ENCODE measurements around the gene GPR4.
A peak's percentile ranks its signal among the peaks of the same experiment; 100 is the strongest.

GPR4 gene

GRCh38 chr19:45587873-45588272 lies 14.1 kb downstream of the GPR4 start:
- DNase-seq = no peak

DNA sequence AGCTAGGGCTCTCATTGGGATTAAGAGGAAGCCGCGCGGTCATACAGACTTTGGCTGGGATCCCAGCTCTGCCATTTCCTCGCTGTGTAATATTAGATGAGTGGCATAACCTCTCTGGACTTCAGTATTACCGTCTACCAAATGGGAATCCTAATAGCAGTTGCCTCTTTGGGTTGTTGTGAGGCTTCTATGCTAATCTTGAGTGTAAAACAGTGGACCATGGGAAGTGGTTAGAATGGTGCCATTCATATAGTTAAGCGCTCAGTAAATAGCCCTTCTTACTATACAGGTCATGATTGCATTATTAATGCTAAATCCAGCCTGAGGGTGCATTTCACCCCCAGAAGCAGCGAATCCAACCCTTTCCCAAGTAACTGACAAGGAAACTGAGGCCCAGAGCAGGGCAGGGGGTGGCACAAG lies 16.8 kb downstream of the GPR4 start:
- DNase-seq = no peak

GRCh38 chr19:45584332-45585157 lies 17.5 kb downstream of the GPR4 start, which contains the start of gene OPA3:
OPA3 (minus strand) TSS chr19:45584802; CDS start chr19:45584764, 38 bp downstream.
- DNase-seq = peak; percentile 100

DNA sequence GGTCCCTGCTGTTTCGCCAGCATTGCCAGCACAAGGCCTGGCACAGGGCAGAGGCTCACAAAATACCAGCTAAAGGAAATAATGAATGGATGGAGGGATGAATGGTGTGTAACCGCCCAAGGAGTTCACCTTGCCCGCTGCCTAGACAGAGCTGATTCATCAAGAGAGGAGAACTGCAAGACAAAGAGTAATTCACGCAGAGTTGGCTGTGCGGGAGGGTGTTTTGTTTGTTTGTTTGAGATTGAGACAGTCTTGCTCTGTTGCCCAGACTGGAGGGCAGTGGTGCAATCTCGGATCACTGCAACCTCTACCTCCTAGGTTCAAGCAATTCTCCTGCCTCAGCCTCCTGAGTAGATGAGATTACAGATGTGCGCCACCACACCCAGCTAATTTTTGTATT lies 20.4 kb downstream of the GPR4 start:
- no peak for DNase-seq

DNA sequence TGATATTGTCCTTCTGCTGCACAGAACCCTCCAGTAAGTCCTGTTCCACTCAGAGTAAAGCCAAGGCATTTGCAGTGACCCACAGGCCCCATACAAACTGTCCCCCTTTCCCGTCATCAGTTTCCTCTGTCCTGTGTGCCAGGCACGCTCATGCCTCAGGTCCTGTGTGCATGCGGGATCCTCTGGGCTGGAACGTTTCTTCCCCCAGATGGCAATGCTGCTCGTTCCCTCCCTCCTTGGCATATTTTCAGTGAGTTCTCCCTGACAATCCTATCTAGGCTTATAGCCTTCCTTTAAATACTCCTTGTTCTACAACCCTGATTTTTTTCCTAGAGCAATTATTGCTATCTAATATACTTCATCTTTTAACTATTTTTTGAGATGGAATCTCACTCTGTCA lies 23.2 kb downstream of the GPR4 start:
- DNase-seq = no peak

GRCh38 chr19:45577111-45577905 lies 24.7 kb downstream of the GPR4 start:
- DNase-seq = no peak

DNA sequence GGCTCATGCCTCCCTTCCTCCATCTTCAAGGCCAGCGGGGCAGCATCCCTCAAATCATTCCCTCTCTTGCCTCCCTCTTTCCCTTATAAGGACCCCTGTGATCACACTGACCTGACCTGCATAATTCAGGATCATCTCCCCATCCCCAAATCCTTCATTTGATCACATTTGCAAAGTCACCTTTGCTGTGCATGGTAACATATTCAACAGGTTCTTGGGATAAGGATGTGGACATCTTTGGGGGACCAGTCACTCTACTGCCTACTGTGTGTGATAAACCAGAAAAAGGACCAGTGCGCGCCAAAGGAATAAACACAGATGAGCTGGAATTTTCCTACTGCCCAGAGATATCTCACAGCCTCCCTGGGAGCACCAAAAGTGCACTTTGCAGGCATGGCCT lies 25.3 kb downstream of the GPR4 start:
- no peak for DNase-seq

DNA sequence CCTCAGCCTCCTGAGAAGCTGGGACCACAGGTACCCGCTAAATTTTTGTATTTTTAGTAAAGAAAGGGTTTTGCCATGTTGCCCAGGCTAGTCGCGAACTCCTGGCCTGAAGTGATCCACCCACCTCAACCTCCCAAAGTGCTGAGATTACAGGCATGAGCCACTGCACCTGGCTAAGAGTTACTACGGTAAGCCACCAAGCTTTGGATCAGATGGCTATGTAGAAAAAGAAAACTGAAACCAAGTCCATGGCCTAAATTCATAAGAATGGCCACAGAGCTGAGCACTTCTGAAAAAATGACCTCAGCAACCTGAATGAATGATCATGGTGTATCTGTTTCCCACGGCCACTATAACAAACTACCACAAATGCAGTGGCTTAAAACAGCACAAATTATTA lies 26.8 kb downstream of the GPR4 start:
- no peak for DNase-seq

DNA sequence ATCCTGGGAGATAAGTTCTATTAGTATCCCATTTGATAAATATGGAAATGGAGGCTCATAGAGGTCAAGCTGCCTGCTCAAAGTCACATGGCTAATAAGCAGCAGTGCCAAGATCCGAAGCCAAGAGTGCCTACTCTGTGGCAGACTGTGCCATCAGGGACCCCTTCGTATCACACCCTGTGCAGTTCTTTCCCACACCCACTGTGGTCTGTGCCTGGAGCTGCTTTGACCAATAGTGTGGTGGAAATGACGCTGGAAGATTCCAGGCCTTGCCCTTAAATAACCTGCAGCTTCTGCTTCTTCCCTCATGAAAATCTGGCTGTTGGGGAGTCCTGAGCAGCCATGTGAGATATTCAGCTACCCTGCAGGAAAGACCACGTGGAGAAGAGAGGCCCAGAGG lies 27.5 kb downstream of the GPR4 start:
- no peak for DNase-seq

GRCh38 chr19:45571457-45572220 lies 30.4 kb downstream of the GPR4 start:
- no peak for DNase-seq

DNA sequence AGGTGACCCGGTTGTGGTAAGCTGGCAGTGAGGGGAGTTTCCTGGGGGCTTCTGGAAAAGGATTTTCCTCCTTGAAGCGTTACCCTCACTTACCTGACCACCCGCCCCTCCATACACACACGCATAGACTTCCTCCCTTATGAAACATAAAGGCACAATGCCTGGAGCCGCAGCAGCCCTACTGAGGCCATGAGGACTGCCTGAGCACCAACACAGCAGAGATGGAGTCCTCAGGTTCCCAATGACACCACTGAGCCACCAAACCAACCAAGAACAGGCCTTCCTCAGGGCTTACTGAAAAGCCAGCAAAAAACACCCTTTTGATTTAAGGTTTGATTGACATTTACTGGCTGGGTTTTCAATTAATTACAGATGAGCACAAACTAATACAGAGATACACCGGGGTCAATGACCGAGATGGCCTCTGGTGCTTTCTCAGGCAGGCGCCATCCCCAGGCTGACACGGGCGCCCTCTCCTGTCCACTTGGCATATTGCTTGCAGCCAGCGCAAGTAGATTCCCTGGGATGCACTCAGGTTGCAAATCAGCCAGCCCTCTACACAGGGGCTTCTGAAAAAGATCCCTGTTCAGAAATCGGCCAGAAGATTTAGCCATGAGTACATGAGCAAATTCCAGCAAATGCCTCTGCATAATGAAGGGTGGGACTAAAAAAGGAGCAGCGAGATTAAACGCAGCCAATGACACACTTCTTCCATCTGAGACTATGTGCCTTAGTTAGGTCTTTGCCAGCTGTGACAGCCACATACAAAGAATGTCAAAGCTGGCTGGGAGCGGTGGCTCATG lies 32.2 kb downstream of the GPR4 start:
- peak; percentile 41 to 46 for DNase-seq

GRCh38 chr19:45568732-45569131 lies 33.3 kb downstream of the GPR4 start:
- no peak for DNase-seq

DNA sequence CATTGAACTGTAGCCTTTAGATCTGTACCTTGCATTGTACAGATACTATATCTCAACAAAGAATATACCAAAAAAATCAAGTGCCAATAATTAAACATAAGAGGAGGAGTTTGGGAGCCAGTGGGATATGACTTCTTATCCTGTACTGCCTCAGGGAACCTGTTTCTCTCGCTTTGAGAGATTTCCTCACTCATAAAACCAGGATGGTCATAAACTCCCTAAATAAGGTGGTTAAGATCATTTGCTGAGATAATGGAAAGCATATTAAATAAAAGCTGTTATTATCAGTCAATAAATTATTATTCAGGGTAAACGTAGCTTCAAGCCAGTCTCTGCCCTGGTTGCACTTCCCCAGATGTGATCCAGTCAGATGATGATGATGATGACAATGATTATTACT lies 34.4 kb downstream of the GPR4 start:
- DNase-seq = no peak

DNA sequence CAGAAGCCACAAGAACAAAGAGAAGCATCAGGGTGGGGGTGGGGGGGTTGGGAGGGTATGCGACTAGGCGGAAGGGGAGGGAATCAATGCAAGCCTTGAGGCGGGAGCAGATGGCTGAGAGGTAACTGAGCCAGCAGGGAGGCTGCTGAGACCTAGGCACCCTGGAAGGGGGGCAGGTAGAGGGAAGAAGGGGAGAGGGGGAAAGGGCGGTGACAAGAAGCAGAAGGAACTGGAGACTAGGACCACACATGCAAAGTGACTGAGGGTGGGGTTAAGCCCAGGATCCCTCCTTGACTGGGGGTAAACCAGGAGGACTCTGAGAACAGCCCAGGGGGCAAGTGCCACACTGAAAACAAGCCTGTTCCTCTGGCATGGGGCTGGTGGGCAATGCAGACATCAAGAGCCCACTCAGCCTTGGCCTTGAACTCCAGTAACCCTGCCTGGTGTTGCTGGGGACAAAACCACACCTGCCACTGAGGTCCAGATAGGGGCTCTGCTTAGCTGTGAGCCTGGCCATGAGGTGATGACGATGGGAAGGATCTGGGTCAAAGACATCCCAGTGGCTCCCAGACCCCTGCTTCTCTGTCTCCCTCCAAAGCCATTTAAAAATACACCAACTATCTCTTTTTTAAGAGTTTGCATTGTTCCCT lies 37.8 kb downstream of the GPR4 start:
- DNase-seq = no peak

DNA sequence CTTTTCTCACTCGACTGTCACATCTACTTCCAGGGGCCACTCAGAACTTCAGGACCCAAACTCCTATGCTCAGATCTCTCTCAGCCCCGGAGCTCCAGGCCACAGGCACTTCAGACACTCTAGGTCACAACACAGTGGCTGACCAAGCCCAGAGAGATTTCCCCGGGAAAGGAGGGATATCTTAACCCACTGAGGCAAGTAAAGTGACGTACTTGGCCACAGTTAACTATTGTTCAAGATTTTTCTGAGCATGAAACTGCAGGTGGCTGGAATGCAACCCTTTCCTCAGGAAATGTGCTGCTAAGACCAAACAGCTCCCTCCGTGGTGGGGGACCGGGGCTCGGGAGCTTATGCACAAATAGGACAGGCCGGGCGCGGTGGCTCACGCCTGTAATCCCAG lies 41.3 kb downstream of the GPR4 start:
- no peak for DNase-seq

- DNase-seq = no peak
Measured at GRCh38 chr19:45560038-45560437, 42.0 kb downstream of the GPR4 start.

DNA sequence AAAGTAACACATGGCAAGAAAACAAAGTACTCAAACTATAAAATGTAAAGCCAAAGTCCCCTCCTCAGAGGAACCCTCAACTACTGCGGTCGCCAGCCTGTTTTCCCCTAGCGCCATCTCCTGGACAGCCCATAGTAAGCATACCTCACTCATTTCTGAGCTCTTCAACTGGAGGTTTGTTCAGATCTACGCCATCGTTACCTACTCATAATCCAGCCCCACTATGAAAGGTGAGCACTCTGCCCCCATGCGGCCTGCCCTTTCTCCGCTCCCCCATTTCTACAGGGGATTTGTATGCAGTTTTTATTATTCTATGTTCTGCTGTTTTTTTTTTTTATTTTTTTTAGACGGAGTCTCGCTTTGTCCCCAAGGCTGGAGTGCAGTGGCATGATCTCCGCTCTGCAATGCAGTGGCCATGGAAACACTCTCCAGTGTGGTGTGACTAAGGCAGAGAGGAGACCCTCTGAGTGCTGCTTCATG lies 43.6 kb downstream of the GPR4 start:
- peak; percentile 43 to 48 for DNase-seq

DNA sequence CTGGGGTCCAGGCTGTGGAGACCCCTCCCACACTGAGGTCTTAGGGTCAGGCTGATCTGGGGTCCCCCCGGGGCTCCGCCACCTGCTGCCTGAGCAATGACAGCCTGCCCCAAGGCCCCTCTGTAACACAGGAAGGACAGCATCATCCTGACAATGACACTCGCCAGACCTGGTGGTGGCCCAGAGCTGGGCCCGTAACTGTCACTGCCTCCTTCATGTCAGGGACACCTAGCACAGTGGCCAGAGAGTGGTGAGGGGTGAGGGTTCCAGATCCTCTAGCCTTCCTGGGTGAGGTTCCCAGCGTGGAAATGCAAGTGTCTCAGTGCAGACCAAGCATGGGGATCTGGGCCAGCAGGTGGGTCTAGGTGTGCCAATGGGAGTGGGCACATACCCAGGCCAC lies 45.2 kb downstream of the GPR4 start:
- no peak for DNase-seq

DNA sequence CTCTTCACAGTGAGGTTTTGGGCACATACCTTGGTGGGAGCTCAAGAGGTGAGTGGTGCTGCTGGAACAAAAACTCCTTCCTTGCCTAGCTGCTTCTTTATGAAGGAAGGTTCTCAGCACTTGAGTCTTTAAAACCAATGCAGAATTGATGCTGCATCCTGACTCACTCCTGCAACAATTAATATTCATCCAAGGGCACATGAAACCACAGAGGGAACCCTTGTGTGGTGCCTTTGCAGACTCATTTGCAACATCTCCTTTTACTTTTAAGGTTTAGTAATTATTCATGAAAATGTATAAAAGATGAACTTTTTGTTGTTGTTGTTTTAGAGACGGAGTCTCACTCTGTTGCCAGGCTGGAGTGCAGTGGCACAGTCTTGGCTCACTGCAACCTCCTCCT lies 47.5 kb downstream of the GPR4 start:
- no peak for DNase-seq

DNA sequence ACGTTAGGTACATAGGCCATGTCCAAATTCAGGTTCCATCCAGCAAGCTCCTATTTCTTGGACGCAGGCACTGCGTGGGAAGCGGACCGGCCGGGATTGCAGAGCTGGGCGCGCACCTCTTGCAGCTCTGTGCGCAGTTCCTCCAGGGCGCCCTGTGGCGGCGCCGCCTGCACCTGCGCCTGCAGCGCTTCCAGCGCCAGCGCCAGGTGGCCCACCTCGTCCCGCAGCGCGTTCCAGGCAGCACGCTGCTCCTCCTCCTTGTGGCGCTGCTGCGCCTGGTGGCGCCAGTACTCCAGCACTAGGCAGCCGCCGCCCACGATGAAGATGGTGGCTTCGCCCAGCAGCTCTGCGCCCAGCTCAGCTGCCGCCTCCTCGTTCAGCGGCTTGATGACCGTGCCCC lies 48.5 kb downstream of the GPR4 start:
- no peak for DNase-seq

DNA sequence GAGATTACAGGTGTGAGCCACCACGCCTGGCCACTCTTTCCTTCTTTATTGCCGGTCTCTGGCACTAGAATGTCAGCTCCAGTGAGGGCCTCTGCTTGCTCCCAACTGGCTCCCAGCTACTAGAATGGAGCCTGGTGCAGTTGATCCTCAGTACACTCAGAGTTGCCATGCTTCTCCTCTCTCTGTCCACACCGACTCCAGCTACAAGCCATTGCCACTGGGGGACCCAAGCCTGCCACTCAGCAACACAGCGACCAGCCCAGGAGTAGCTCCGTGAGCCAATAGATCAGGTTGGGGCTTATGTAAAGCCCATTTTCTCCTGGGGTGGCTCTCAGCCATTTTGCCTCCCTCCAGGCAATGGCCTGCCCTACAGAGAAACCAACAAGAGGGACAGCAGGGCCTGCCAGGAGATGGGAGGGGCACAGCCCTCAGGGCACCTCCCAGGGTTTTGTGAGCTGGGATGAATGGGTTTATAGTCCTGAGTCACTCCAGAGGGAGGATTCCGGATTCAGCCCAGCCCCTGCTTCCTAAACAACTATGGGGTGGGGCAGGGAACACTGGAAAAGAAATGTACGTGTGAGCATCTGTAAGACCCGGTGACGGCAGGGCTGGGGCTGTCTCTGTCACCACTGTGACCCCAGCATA lies 53.9 kb downstream of the GPR4 start:
- no peak for DNase-seq

Measured in inflammatory macrophage (primary cell).